NCI-H1436 treated with DMSO at 0.1 percent for 48 hours (cell line): ENCODE data around the gene TAS1R2.
"Not testable (repeated sequence)": the region's sequence is repeated elsewhere in the genome, so short reads cannot be mapped to it uniquely, and the experiment has no call there.

Source experiments
- DNase-seq: peaks from one replicate; lab custom pipeline; 2025; lab: John Stamatoyannopoulos, UW

The TAS1R2 gene

GRCh38 chr1:18859560-18859959 lies at the start of gene TAS1R2:
TAS1R2 (minus strand) TSS chr1:18859660; CDS start chr1:18859660, 0 bp downstream.
- DNase-seq = no peak

- no peak for DNase-seq
These were observed 48.7 kb upstream of the TAS1R2 start for GRCh38 chr1:18907917-18908845.

GRCh38 chr1:18907021-18907916 lies 47.8 kb upstream of the TAS1R2 start:
- no peak for DNase-seq

- no peak for DNase-seq
These were observed 43.9 kb upstream of the TAS1R2 start for GRCh38 chr1:18903291-18903756.

- DNase-seq = peak; percentile 87
These were observed 43.2 kb upstream of the TAS1R2 start, which contains the start of gene ALDH4A1 for GRCh38 chr1:18902523-18903290. ALDH4A1 (minus strand) TSS chr1:18902555; CDS start chr1:18902523, 32 bp downstream.

- DNase-seq = no peak
These were observed 42.6 kb upstream of the TAS1R2 start for GRCh38 chr1:18901952-18902522.

- no peak for DNase-seq
These were observed 41.9 kb upstream of the TAS1R2 start for GRCh38 chr1:18901147-18901951.

- no peak for DNase-seq
These were observed 40.9 kb upstream of the TAS1R2 start for GRCh38 chr1:18900303-18900841.

- DNase-seq = no peak
These were observed 40.0 kb upstream of the TAS1R2 start for GRCh38 chr1:18899363-18900049.

GRCh38 chr1:18898567-18898966 lies 39.1 kb upstream of the TAS1R2 start:
- DNase-seq = no peak

- DNase-seq = no peak
These were observed 35.9 kb upstream of the TAS1R2 start for GRCh38 chr1:18895317-18895716.

- DNase-seq = no peak
These were observed 33.7 kb upstream of the TAS1R2 start for GRCh38 chr1:18893120-18893519.

- DNase-seq = not testable (repeated sequence)
These were observed 32.4 kb upstream of the TAS1R2 start for GRCh38 chr1:18891858-18892257.

GRCh38 chr1:18891426-18891780 lies 31.9 kb upstream of the TAS1R2 start:
- DNase-seq = no peak

- no peak for DNase-seq
These were observed 31.4 kb upstream of the TAS1R2 start for GRCh38 chr1:18890706-18891425.

GRCh38 chr1:18886003-18886335 lies 26.5 kb upstream of the TAS1R2 start:
- no peak for DNase-seq

- no peak for DNase-seq
These were observed 26.0 kb upstream of the TAS1R2 start for GRCh38 chr1:18885311-18886002.

GRCh38 chr1:18884727-18885126 lies 25.3 kb upstream of the TAS1R2 start:
- DNase-seq = no peak

GRCh38 chr1:18884419-18884717 lies 24.9 kb upstream of the TAS1R2 start:
- DNase-seq = no peak
